Measurements from ENCODE around the gene PCYT2.
"Not testable (repeated sequence)": the region's sequence is repeated elsewhere in the genome, so short reads cannot be mapped to it uniquely, and the experiment has no call there.

Gene PCYT2

DNA sequence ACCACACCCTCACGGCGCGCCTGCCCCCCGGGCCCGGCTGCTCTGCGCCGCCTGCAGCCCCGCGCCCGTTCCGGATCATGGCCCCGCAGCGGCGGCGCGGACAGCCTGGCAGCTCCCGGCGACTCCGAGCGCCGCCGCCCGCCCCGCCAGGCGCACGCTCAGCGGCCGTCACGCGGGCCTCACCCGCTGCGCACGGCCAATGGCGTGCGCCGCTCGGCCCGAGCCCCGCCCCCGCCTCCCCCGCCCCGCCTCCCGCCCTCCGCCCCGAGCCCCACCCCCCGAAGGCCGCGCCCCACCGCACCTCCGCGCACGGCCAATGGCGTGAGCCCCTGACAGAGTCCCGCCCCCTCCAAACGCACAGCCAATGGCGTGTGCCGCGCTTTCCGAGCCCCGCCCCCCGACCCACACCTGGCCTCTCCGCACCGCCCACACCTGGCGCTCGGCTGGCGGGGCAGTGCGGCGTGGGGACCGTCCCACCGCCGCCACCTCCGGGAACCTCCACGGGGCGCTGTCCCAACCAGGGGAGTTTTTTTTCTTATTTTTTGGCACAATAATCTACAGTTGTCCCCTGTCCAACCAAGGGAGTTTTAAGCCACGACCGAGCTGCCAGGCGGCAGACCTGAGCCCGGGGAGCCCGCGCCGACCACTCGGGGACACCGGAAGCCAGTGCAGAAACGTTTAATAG, at the start of gene PCYT2:
Gene PCYT2, minus strand, starts transcription at position 123 of the 685 bp plus-strand sequence. Its CDS starts 44 bp downstream, at position 79.
- DNase-seq, result peak; percentile 90

DNA sequence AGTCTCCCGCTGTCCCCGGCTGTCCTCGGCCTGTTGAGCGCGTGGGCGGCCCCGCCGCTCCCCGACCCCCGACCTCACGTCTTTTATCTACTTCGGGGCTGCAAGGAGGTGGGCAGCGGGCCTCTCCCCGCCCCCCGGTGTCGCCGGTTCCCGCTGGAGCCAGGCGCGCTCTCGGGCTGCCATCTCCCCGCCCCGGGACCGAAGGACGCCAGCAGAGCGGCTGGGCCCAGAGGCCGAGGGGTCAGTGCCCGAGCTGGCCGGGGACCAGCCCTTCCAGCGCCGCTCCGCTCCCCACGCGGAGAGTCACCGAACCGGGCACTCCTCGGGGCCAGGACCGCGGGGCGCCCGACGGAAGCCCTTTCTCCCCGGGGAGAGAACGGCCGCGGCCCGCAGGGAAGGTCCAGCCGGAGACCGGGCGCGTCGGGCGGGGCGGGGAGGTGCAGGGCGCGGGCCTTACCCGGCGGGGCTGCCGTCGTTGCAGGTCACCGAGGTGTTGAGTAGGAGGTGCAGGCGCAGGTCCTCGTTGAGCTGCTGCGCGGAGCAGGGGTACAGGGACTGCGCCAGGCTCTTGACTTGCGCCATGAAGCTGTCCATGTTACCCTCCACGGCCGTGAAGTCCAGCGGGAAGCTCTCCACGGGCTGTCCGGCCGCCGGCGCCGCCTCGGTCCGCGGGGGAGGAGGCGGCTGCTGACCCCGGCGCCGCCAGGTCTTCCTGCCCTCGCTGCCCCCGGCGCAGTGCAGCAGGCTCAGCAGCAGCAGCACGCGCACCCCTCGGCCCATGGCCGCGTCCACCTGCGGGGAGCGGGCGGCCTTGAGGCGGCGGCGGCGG, 49.1 kb upstream of the PCYT2 start:
- DNase-seq, result no peak

DNA sequence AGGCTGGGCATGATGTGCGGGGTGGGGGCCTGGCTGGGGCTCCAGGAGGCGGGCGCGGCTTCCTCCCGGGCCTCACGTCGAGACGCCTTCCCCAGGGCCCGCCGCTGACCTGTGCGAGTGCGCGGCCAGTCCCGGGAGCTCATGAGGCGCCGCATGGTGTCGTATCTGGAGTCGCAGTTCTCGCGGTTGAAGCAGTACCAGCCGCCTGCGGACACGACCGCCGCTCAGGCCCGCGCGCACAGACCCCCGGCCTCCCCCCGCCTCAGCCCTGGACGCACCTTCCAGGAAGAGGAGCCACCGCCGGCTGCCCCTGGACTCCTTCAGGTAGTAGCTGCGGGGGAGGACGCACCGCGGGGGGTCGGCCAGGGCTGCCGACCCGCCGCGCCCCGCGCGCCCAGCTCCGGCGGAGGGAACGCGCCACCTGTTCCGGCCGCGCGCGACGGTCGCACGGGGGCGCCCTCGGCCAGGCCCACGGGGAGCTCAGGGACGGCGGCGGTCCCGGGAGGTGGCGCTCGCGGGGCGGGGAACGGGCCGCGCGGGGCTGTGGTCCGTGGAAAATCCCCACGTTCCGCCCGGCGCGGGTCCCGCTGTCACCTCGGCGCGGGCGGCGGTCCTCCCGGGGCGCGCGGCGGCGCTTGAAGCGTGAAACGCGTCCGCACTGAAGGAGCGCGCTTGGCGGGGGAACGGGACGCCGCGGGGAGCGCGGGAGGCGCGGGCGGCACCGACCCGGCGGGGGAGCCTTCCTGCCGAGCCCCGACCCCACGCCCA, 48.3 kb upstream of the PCYT2 start:
- DNase-seq, result peak; percentile 78

DNA sequence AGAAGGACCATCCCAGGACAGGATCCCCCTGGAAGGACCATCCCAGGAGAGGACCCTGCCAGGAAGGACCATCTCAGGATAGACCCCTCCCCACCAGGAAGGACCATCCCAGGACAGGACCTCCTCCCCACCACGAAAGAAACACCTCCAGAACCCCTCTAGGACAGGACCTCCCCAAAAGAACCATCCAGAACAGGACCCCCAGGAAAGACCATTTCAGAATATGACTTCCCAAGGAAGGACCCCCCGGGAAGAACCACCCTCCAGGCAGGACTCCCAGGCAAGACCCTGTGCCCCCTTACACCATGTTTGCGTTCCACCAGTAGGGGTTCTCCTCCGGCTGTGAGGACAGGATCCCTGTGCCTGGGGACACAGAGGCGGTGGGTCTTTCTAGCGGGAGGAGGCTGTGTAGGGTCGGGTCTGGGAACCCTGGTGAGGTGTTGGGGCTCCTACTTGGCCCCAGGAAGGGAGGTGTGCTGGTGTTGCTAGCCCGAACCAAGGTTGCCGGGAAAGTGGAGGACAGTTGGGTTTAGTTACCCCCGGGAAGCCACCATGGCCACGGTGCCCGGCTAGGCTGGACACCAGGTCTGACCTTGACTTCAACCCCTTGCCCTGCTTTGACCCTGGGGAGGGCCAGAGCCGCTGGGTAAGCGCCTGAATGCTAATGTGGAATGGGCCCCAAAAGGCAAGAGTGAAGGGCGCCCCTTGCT, 47.6 kb upstream of the PCYT2 start:
- DNase-seq, result no peak

DNA sequence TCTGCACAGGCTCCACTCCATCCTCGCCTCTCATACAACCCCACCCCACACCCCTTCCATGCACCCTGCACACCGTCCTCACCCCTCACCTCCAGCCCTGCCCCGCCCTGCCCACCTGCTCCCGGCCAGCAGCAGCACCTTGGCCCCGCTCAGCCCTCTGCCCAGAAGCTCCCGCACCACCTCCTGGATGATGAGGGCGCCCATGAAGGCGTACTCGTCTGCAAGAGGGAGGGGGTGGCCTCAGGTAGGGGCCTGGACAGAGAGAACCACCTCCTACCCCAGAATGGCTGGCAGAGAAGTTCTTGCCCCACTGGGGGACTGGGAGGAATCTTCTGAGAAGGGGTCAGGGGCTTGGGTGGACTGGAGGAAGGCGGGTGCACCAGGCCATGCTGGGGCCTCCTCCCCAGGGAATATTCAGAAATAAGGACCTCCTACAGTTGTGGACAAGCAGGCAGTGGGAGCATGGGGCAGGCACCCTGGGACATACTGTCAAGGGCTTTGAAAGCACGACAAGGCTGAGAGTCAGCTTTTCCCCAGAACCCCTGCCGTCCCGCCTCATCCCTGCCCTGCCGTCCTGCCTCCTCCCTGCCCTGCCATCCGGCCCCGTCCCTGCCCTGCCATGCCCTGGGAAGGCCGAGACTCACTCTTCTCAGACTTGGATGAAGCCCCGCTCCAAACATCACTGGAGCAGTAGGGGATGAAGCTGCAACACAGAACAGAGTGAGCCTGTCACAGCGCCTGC, 46.7 kb upstream of the PCYT2 start:
- DNase-seq, result no peak

DNA sequence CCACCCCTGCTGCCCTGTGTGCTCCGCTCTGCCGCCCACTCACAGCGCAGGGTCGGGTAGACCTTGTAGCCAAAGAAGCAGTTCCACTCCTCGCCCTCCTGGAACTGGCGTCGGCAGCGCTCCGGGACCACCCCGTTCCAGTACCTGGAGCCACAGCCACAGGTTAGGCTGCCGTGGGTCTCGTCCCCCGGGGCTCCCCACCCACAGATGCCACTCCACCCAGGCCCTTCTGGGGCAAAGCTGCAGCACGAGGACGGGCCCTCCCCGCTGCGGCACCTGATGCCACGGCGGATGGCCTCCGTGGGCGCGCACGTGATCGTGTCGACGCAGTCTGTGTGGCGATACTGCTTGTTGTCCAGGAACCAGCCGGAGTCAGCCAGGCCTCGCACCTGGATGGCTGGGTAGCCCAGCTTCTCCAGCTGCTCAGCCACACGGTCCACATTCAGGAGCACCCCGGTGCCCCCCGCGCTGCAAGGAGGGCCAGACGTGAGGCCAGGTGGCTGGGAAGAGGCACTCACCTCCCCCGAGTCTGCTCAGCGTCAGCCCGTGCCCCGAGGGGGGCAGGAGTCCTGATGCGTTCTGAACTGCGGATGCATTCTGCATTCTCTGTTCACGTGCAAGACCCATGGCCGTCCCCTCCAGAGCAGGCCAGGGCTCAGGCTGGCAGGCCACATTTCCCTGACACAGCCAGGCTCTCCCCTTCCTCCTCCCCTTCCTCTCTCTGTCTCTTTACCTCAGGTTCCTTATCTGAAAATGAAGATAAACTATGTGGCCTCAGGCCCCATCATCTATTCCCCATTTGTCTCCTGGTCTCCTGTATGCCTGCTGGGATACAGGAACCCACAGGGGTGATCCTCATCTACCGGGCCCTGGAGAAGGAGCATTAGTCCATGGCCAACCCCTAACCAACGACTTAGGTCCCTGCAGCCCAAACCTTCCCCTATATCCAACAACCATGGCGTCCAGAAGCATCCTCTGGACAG, 45.7 kb upstream of the PCYT2 start:
- no peak for DNase-seq

DNA sequence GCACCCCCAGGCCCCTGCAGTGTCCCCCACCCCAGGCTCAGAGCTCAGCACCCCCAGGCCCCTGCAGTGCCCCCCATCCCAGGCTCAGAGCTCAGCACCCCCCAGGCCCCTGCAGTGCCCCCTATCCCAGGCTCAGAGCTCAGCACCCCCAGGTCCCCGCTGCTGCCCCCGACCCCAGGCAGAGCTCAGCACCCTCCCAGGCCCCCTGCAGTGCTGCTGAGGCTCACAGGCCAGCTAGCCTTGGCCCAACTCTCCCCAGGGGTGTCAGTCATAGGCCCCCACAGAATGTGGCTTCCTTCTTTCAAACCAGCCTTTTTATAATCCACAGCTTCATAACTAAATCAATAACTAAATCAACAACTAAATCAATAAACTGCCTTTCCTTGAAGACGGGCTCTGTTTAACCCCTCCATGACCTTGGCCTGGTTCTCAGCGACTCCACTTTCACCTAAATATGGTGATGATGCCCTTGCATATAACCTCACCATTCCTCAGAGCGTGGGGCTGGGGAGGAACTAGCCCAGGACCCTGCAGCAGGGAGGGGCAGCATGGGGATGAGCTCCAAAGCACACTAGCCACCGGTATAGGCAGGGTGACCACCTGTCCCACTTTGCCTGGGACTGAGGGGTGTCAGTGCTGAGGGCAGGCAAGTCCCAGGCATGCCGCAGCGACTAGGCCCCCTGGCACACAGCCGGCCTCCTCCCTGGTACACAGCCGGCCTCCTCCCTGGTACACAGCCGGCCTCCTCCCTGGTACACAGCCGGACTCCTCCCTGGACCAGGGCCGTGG, 44.8 kb upstream of the PCYT2 start:
- DNase-seq, result no peak

DNA sequence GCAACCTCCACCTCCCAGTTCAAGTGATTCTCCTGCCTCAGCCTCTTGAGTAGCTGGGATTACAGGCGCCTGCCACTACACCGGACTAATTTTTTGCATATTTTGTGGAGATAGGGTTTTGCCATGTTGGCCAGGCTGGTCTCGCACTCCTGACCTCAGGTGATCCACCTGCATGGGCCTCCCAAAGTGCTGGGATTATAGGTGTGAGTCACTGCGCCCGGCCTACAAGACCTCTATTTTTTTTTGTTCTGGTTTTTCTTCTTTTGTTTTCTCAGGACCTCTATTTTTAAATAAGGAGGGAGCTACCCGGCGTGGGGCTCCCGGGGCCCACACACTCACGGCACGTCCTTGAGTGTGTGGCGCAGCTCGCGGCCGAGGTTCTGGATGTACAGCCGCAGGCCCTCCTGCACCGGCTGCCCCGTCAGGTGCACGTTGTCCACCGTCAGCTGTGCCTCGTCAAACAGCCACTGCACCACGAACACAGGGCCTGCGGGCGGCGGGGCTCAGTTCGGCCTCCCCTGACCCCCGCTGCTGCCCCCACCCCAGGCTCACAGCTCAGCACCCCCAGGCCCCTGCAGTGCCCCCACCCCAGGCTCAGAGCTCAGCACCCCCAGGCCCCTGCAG, 44.0 kb upstream of the PCYT2 start:
- no peak for DNase-seq

DNA sequence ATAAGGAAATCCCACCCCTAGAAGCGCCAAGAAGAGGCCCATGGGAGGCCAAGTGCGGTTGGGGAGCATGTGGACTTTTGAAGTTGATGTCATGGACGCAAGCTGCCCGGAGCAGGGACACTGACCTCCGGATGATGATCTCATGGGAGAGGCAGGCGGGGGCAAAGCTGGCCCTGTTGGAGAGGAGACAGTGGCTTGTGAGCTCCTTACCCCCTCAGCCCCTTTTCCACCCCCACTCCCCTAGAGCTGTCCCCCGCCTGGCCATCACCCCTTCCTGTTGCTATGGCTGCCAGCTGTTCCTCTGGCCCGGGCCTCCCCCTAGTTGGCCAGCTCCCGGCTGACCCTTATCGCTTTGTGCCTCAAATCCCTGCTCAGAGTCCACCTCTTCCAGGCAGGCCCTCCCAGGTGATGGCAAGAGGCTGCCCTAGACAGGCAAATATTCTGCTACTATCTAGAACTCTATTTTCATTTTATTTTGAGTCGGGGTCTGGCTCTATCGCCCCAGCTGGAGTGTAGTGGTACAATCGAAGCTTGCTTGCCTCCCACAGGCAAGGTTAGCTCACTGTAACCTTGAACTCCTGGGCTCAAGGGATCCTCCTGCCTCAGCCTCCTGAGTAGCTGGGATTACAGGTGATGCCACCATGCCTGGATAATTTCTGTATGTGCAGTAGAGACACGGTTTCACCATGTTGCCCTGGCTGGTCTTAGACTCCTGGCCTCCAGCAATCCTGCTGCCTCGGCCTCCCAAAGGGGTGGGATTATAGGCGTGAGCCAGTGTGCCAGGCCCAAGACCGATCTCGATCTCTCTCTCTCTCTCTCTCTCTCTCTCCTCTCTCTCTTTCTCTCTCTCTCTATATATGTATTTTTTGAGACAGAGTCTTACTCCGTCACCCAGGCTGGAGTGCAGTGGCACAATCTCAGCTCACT, 43.2 kb upstream of the PCYT2 start:
- no peak for DNase-seq

DNA sequence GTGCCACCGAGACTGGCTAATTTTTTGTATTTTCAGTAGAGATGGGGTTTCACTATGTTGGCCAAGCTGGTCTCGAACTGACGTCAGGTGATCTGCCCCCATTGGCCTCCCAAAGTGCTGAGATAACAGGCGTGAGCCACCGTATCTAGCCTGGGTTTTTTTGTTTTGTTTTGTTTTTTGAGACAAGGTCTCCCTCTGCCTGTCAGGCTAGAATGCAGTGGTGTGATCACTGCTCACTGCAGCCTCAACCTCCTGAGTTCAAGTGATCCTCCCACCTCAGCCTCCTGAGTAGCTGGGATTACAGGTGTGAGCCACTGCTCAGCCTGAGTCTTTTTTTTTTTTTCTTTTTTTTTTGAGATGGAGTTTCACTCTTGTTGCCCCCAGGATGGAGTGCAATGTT, 42.2 kb upstream of the PCYT2 start:
- not testable (repeated sequence) for DNase-seq

DNA sequence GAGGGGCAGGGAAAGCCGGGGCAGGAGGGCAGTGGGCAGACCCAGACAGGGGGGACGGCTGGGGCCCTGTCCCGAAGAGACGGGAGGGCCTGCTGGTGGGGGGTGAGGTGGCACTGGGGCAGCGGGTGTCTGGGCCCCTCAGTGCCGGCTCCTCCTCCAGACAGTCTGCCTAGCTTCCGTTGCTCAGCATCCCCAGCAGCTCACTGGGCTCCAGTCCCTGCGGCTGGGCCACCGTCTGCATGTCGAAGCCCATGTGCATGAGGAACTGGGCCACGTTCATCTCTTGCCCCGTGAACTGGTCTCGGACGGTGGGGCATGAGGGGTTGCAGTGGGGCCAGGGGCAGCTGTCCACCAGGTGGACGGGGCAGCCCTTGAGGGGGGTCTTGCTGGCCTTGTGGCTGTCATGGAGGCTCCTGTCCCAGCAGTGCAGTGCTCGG, 41.6 kb upstream of the PCYT2 start:
- no peak for DNase-seq

DNA sequence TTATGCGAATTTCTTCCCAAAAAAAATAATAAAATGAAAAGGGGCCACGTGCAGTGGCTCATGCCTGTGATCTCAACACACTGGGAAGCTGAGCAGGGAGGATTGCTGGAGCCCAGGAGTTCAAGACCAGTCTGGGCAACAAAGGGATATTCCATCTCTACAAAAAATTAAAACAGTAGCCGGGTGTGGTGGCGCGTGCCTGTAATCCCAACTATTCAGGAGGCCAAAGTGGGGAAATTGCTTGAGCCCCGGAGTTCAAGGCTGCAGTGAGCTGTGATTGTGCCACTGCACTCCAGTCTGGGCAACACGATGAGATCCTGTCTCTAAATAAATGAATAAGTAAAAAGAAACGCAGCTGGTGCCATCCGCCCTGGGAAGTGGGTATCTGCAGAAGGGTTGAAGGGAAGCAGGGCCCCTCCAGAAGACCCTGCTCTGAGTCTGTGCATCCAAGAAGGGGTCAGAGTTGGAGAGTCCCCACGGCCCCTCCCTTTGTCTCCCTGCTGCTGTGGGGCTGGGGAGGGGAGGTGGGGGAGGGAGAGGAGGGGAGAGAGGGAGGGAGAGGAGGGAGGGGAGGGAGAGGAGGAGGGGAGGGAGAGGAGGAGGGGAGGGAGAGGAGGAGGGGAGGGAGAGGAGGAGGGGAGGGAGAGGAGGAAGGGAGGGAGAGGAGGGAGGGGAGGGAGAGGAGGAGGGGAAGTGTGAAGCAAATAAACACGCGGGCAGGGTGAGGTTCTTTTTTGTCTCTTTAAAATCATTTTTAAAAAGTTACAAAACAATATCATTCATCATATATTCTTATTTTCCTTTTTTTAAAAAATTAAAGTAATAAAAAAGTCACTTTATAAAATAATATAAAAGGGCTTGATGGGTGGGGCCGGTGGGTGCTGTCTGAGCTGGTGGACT, 40.8 kb upstream of the PCYT2 start:
- DNase-seq, result no peak

DNA sequence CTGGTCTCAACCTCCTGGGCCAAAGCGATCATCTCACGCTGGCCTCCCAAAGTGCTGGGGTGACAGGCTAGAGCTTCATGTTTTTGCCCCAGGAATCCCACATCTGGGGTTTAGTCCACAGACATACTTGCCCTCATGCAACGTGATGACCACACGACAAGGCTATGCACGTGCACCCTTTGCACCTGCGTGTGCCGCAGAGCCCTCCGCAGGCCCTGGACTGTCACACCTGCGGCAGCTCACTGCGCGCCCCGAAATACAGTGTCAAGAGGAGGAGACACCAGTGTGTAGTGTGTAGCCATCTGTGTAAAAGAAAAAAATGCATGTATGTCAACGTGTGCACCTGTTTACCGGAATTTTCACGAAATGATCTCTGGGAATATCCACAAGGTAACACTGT, 39.3 kb upstream of the PCYT2 start:
- DNase-seq, result no peak

DNA sequence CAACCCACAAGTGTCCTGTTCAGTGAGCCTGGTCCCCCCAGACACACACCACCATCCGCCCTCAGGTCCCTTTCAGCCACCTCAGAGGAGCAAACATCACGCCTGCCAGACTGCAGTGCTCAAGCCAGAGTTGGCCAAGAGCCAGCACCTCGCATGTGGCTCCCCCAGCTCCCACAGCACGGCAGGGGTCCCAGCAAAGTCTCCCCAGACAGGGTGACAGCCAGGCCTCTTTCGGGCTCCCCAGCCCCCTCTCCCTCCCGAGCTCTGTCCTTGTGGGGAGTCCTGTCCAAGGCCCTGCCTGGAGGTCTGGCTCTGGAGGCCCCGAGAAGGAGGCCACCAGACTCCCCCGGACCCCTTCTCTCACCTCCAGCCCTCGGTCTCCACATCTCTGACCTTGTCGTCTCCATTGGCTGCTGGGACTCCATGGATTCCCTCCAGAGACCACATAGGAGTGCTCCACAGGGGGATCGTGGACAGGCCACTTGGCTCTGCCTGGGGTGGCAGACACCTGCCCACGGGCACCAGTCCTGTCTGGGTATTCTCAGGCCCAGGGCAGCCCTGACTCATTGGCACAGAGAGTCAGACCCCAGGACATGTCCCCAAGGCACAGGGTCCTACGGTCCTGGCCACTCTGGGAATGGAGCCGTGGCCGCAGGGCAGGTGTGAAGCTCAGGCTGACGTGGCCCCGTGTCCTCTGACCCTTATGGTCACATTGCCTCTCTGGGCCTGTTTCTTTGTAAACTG, 37.6 kb upstream of the PCYT2 start:
- no peak for DNase-seq

DNA sequence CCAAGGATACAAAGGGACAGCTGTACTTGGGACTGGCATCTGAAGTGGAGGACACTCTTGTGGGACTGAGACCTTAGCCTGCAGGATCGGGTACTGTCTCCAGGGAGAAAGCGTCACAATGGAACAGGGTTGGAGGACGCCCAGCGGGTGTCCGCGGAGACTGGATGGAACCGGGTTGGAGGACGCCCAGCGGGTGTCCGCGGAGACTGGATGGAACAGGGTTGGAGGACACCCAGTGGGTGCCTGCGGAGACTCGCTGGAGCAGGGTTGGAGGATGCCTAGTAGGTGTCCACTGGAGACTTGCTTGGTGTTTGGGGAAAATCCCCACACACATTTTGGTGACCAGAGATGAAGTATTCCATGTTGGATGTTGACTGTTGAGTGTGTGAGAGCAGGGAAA, 36.0 kb upstream of the PCYT2 start, which contains the start of gene MYADML2:
Gene MYADML2, minus strand, starts transcription at position 45 of the 400 bp plus-strand sequence. CDS start 5,492 bp downstream, outside the sequence.
- no peak for DNase-seq

DNA sequence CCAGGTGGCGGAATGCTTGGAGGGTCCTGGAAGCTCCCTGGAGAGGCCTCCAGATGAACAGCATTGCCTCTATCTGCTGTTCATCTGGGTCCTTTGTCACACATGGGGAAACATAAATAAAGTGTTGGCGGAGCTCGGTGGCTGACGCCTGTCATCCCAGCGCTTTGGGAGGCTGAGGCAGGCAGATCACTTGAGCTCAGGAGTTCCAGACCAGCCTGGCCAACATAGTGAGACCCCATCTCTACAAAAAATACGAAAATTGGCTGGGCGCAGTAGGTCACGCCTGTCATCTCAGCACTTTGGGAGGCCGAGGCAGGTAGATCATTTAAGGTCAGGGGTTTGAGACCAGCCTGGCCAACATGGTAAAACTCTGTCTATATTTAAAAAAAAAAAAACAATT, 33.7 kb upstream of the PCYT2 start:
- DNase-seq, result no peak
